Renal pelvis (tissue), 4 donors: ENCODE measurements around the gene DGLUCY. TPM values are rescaled to one million over a fixed set of nuclear protein-coding genes. Genes with fewer than 3 reads are reported as not detected.
"Not testable (repeated sequence)": the region's sequence is repeated elsewhere in the genome, so short reads cannot be mapped to it uniquely, and the experiment has no call there.

Experiments
- DNase-seq: peaks from one replicate; pipeline ENCODE4 v3.0.0-alpha.2; 2013
- polyA plus RNA-seq, 3 donors: library from polyadenylated mRNA; unstranded; fragments of 120-200 nt; gene quantifications; one replicate each; pipeline ENCODE4 v1.2.1, GENCODE V29; 2013; ENCODE audit not compliant: insufficient read length in 3 of 3

Gene DGLUCY
- polyA plus RNA-seq, 3 donors: 69.6 to 90.1 (median 85.1) TPM

DNA sequence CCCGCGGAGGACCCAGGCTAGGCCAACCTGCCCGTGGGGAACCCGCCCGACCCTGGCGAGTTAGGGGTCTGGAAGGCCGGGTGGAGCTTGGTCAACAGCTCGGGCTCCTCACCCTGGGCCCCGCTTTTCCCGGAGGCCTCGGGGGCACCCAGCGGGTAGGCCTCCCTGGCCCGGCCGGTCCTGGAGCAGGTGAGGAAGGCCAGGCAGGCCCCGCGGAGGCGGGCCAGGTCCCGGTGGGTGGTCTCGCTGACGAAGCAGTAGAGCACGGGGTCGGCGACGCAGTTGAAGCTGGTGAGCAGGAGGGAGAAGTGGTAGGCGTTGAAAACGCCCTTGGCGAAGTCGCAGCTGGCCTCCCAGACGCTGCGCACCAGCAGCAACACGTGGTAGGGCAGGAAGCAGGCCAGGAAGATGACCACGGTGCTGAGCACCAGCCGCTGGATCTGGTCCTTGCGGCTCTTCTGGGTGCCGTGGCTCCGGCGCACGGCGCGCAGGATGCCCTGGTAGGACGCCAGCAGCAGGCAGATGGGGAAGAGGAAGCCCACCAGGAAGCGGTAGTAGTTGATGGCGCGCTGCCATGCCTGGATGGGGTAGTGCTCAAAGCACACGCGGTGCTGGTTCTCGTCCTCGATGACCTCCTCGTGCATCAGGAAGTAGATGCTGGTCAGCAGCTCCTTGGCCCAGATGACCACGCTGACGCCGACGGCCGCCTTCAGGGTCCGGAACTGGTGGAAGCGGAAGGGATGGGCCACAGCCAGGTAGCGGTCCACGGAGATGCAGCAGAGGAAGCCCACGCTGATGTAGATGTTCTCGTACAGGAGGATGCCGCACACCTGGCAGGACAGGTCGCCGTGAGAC lies 120.3 kb downstream of the DGLUCY start:
- no peak for DNase-seq

DNA sequence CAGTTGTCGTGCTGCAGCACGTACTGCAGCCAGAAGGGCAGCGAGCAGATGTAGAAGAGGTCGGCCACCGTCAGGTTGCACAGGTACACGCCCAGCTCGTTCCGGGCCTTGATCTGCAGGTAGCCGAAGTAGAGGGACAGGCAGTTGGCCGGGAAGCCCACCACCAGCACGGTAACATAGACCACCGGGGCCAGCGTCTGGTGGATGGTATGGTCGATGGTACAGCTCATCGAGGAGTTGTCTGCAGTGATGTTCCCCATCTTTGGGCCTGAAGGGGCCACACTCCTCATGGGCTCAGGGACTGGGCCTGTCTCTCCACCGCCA lies 120.9 kb downstream of the DGLUCY start:
- no peak for DNase-seq

DNA sequence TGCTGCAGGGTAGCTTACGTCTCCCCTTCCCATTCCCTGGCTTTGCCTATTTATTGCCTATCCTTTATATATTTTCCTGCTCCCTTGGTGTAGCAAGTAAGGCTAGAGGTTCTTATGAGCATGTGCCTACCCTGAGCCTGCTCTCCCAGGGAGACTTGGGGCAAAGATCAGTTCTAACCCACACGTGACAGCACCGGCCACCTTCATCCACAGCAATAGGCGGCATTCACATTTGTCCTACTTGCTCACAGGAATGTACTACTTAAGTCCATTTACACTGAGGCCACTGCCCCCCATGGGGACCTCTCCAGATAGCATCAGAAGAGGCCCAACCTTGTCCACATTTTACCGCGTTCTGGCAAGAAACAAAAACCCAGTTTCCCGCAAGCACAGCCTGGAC lies 122.0 kb downstream of the DGLUCY start:
- DNase-seq: no peak

DNA sequence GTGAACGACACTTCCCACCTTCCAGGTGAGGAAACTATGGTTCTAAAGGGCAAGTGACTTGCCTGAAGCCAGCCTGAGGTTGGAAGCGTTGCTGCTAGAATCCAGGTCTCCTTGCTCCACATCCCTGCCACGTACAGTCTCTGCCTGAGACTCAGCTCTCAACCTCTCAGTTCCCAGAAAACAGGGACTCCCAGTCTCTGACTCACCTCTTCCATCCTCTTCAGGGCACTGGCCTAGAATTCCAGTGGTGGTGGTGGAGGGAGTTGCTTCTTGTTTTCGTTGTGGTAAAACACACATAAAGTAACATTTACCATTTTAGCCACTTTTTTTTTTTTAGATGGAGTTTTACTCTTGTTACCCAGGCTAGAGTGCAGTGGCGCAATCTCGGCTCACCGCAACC lies 123.3 kb downstream of the DGLUCY start:
- DNase-seq: no peak

DNA sequence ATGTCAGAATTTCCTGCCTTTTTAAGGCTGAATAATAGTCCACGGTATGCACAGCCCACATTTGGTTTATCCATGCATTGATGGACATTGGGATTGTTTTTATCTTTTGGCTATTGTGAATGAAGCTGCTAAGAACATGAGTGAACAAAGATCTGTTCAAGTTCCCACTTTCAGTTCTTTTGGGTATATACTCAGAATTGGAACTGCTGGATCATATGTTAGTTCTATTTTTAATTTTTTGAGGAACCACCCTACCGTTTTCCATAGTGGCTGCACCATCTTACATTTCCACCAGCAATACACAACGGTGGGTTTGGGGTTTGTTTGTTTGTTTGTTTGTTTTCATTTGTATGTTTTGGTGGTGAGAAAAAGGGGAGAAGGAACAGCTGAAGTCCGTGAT lies 124.2 kb downstream of the DGLUCY start:
- DNase-seq: no peak

DNA sequence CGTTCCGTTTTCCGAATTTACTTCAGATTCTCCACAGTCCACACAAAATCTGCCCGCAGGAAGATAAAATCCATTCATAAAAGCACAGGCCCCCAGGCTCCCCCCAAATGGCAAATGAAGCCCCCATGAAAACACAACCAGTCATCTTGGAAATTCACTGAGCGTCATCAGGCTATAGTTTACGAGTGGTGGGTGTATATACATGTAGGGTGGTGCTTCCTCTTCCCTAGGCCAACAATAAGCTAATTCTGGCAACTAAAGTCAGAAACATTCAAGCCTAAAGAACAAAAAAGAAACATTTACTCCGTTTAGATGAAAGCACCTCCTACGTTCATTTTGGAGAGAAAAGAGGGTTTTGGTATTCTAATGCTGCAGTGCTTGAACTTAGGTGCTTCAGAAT lies 124.8 kb downstream of the DGLUCY start:
- no peak for DNase-seq

DNA sequence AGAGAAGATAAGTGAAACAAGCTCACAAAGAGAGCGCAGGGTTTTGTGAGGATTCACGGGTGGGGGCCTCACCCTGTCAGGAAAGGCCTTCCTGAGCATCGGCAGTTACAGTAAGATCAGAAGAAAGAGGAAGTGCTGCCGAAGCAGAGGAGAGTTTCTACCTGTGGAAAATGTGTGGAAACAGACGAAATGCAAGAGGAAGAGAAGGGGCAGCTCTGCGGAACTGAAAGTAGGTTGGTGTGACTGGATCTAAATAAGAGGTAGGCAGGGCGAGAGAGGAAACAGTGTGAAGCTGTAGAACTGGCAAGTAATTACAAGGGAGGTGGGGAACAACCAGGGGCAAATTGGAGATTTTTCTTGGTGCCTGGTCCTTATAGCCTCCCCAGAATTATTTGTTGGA lies 128.0 kb downstream of the DGLUCY start:
- DNase-seq: no peak

DNA sequence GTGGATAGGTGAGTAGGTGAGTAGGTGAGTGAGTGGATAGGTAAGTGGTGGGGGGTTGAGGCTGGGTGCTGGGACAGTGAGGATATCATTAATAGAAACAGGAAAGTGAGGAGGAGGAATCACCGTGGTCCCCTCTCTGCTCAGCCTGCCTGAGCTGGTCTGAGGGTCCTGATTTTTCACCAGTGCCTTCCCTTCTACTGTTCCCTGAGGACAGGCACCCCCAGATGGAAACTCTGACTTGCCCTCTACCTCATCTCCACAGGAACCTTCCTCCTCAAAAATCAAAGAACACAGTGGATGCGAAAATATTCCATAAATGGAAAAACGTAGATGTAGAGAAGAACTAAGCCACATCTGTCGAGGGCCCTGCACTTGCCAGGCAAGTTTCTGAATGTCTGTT lies 128.8 kb downstream of the DGLUCY start:
- DNase-seq: no peak

DNA sequence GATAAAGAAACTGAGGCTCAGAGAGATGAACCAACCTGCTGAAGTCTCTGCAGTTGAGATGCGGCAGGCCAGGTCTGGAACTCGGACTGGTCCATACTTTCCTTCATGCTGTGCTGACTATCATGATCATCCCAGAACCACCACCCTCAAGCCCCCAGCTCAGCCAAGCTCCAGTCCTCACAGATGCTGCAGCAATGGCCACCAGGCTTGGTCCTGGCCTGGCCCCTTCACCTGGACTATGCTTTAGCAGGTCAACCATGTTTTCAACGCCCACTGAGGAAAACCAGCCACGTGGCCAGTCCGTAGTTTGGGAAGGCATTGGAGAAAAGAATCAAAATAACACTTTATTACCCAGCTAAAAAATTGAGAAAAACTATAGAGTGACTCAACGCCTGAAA lies 129.2 kb downstream of the DGLUCY start:
- DNase-seq: no peak

DNA sequence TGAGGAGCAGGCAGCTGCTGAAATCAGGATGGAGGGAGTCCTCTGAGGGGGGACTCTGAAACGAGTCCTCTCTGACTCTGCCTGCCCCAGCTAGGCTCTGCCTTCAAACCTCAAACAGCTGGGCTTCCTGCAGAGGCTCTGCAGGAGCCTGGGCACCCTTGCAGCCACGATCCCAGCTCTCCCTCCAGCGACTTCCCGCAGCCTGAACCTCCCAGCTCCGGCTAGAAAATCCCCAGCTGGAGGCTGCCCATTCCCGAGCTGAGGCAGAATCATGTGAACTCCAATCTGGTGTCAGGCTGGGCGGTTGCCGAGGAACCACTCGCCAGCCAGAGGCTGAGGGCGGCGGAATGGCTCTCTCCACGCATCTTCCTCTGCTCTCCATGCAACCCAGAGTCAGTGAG lies 130.6 kb downstream of the DGLUCY start, which contains the start of gene GPR68:
Gene GPR68 (minus strand): TSS at position 204 of the 401 bp plus-strand sequence. CDS start 9,654 bp downstream, outside the sequence.
- no peak for DNase-seq

DNA sequence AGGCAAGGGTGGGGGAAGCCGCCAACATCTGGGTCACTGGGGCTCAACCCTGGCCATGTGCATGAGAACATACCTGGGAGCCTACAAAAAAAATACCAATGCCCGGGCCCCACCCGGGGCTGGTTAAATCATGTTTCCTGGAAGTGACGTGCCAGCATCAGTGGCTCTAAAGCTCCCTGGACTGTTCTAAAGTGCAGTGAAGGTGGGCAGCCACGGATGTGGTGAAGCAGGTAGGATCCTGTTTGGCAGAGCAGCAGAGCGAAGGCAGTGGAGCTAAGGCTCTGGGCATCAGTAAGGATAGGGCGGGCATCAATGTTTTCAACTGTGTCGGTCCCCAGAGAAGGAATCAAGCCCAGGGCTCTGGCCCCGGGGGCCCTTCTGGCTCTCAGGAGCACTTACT lies 131.2 kb downstream of the DGLUCY start:
- DNase-seq: no peak

DNA sequence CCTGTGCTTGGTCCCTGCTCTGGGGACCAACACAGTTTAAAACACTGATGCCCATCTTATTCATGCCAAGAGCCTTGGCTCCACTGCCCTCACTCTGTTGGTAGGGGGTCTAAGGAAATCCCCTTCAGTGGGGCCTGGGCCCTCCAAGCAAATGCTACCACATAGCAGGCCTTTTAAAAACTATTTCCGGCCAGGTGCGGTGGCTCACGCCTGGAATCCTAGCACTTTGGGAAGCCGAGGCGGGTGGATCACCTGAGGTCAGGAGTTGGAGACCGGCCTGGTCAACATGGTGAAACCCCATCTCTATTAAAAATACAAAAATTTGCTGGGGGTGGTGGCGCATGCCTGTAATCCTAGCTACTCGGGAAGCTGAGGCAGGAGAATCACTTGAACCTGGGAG lies 131.7 kb downstream of the DGLUCY start:
- not testable (repeated sequence) for DNase-seq

DNA sequence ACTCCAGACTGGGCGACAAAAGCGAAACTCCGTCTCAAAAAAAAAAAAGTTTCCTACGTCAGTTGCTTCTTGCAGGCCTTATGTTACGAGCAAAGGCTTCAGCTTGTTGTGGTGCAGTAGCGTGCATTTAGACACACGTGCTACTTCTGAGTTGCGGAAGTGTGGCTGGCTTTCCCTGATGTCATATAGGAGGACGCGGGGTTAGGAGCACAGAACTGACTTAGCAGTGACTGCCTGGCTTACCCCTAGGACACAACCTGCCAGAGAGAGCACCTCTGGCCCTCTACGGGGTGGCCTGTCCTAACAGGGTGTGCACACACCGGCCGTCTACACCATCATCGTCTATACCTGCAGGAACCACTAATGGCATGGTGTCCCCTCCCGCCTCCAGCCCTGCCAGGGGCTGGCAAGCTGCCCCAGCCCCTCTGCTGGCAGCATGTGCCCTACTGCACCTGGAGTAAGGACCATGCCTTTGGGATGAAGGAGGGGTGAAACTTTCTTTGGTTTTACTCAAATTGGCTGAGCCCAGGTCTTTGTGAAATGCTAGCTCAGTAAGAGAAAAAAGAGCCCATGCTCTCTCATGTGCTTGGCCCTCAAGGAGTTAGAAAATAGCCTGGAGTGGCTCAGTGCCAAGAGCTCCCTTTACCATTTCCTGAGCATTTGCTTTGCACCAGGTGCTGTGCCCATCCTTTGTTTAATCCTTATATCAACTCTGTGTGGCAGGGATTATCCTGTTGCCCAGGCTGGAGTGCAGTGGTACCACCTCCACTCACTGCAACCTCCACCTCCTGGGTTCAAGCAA lies 132.4 kb downstream of the DGLUCY start:
- no peak for DNase-seq

DNA sequence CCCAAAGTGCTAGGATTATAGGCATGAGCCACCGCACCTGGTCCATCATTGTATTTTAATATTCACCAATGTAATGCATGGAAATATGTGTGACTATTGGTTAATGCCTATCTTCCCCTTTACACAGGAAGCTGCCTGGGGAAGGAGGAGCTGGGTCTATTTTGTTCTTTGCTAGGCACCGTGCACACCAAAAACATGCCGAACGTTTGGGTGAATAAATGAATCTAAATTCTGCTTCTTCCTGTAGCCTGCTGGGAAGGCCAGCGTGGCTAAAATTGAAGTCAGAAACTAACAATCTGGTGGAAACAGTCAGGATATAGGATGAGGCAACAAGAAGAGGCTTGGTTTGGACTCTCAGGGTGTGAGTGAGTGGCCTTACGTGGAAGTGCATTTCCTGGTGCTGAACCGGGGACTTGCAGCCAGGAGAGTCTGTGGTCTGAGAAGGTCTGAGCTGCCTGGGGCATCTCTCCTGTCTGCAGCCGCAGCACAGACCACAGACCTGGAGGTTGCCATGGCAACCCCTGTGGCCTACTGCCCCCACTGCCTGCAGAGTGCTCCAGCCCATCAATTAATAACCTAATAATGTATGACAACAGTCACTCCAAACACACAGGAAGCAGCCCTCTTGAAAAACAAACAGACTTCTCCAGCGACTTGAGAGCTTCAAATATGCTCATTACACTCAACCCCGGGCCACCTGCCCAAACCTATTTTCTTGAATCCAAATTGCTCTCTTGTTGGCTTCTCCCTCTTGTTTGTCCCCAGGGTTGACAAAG lies 136.2 kb downstream of the DGLUCY start:
- DNase-seq: no peak

DNA sequence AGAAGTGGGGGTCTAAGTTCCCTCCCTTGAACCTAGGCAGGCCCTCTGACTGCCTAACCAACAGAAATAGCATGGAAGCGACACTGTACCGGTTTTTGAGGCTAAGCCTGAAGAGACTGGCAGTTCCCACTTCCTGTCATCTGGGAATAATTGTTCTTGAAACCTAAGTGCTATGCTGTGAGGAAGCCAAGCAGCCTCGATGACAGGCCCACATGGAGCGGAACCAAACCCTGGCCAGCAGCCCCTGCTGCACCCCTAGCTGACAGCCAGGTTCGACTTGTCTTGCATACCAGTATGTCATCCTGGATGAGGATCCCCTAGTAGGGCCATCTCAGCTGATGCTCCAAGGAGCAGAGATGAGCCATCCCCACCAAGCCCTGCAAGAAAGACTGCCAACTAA lies 137.0 kb downstream of the DGLUCY start:
- DNase-seq: no peak

DNA sequence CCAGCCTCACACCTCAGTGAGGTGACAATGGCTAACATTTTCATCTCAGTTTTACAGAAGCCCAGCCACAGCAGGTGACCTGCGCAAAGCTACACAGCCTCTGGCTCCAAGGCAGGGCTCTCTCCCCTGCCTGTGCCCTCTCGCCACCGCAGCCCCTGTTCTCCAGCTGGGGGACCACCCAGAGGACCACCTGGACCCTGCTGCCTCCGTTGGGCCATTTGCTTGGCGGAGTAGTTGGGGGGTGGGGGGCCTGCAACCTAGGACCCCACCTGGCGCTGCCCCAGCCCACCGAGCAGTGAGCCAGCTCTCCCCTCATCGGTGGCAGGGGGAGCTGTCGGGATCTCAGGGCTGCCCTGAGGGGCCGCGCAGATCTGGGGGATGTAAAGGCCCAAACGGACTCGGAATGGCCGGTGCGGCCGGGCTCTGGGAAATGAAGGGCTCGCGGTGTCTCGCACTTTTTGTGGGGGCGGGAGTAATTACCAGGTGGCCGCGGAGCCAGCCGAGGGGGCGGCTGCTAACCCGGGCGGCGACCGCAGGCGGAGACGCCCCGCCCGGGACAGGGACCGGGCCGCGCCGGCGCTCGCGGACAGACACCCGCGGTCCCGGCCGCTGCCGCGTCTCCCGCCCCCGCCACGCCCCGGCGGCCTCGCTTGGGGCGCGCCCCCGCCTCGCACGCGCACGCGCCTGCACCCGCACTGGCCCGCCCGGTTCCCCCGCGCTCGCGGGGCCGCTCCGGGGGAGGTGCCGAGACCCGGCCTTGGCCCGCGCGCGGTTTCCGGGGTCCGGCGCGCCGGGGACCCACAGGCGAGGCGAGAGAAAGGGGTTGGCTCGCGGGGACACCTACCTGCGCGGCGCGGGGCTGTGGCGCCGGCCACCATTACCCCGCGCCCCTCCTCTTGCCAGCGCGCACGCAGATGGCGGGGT lies 139.3 kb downstream of the DGLUCY start:
- DNase-seq: no peak

DNA sequence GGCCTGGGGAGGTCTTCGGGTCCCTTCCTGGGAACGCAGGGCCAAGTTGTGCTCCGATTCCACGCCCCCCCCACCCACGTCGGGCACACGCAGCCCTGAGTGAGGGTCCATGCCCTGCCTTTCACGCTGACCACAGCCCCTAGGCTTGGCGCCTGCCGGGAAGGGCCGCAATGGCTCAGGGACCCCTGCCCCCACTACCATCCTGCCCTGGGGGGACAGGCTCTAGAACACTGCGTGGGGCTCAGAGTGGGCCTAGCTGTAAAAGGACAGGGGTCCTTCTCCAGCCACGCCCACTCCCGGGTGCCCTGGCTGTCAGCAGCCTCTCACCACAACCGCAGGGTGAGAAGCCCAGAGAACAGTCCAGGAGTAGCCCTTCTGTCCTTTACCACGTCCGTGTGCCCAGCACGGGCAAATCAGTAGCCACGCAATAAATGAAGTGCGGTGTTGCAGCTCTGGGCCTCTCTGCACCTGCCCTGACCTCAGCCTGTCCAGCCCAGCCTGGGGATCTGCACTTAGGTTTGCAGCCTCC lies 140.0 kb downstream of the DGLUCY start:
- DNase-seq: no peak

DNA sequence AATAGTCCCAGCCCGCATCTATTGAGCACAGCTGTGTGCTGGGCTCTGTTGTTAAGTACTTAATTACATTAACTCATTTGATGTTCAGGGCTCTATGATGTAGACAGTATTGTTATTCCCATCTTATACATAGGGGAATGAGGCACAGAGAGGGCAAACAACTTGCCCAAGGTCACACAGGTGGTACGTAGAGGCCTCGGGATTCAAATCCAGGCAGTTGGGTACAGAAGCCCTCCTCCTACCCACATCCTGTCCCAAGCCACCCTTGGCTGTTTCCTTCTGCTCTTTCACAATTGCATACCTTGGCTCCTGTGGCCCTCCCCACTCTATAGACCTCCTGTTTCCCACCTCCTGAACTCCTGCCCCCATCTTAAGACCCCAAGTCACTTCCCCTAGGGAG lies 140.6 kb downstream of the DGLUCY start:
- no peak for DNase-seq

DNA sequence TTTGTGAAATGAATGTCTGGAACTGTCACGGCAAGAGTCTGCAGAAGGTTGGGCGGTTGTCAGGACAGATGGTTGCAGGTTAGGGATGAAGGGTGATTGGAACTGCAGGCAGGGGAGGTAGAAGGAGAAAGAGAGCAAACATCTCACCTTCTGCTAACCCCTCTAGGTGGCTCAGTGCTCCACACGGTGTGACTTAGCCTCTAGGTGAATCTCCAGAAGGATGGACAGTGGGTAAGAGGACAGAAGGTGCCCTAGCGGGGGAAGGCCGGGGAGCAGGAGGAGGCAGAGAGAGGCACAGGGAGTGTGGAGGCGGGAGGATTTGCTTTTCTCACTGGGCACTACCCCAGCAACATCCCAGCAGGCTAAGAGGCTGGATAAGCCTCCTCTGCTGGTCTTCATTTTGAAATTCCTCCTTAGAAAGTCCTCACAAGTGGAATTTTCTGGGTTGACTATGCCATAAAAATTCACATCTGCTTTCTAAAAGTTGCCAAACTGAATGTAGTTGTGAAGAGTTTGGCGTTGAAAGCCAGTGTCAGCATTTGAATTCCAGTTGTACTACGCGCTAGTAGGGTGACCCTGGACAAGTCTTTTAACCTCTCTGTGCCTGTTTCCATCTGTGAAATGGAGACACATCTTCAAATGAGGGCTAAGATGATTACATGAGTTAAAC lies 141.3 kb downstream of the DGLUCY start:
- DNase-seq: no peak

DNA sequence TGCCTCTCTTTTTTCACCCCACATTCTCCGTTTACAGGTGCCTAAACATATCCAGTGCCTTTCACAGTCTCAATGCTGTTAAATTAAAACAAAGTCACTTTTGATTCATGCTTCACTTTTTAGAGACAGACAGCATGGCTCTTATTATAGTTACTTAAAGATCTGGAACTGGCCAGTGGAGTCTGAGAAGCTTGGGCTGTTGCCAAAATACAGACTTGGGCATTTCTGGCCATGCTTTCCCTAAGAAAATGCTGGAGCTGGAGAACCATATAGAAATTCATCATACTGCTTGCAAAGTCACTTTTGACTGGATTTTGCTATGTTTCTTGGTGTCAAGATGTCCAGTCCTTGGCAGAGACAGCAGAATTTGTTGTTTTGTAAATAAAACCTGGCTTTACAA lies 142.8 kb downstream of the DGLUCY start:
- DNase-seq: no peak
